HUES48 (cell line): ENCODE results near the gene EIF1AD.
"Not testable (repeated sequence)": the region's sequence is repeated elsewhere in the genome, so short reads cannot be mapped to it uniquely, and the experiment has no call there.

Experiments
- H3K27ac ChIP-seq: one replicate; pipeline ENCODE4 v1.7.0; 2013; ENCODE audit warnings: low read depth, low read length, inconsistent platforms
- H3K27me3 ChIP-seq: 2 replicates; pipeline ENCODE4 v1.6.1; 2013; ENCODE audit warnings: mild to moderate bottlenecking, low read length; ENCODE audit not compliant: control insufficient read depth, insufficient read depth
- H3K36me3 ChIP-seq: 2 replicates; pipeline ENCODE4 v1.6.1; 2013; ENCODE audit warnings: low read length; ENCODE audit not compliant: control insufficient read depth, insufficient read depth
- H3K4me1 ChIP-seq: 2 replicates; pipeline ENCODE4 v1.6.1; 2013; ENCODE audit warnings: mild to moderate bottlenecking, low read length; ENCODE audit not compliant: control insufficient read depth, insufficient read depth
- H3K4me3 ChIP-seq: 2 replicates; pipeline ENCODE4 v1.5.1; 2013; ENCODE audit warnings: mild to moderate bottlenecking, low read depth, low read length
- H3K9ac ChIP-seq: 2 replicates; pipeline ENCODE4 v1.6.1; 2013; ENCODE audit warnings: mild to moderate bottlenecking, low read depth, low read length, moderate library complexity
- H3K9me3 ChIP-seq: 2 replicates; pipeline ENCODE4 v1.6.1; 2013; ENCODE audit warnings: low read length; ENCODE audit not compliant: control insufficient read depth, insufficient read depth

Gene EIF1AD

DNA sequence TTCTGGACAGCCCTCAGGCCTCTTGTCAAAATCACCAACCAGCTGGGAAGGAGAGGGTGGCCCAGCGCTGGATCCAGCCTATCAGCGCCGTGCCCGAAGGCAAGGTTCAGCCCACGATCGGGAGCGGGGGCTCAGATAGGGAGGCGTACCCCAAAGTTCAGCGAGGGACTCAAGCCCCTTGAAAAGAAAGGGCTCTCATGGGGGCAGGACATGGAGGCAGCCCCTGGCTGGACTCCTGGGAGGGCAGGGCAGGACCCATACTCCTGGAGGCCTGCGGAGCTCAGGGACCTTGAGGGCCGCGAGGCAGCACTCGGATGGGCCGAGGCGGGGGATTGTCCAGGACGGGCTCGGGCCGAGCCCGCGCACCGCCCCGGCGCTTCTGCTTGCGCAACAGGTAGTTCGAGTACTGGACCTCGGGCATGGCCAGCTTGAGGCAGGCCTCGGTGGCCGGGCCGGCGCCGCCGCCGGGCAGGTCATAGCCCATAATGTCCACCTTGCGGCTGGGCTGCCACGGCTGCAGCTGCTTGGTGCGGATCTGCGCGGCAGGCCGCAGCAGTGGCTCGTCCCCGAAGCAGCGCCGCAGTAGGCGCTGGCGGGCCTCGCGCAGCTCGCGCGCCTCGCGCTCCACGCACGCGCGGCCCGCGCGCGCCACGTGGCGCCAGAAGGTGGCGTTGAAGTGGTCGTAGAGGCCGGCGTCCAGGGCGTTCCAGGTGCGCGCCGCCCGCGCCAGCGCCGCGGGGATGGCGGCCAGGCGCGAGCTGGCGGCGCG is 40.5 kb upstream of the EIF1AD start:
- Histone ChIP-seq H3K4me1 (0 out of 2 replicates have a peak, but pooled peaks cover 8% of the 10 kb centered on the region), H3K9me3 (peaks cover under 1% of the 10 kb centered on the region; the same call in 1 of the 2 replicates), H3K27ac (no peak overlapping the region), H3K36me3 (peaks cover 31% of the 10 kb centered on the region), H3K27me3 (no peaks in the 10 kb centered on the region), H3K9ac (no peak overlapping the region), H3K4me3 (no peak overlapping the region)

DNA sequence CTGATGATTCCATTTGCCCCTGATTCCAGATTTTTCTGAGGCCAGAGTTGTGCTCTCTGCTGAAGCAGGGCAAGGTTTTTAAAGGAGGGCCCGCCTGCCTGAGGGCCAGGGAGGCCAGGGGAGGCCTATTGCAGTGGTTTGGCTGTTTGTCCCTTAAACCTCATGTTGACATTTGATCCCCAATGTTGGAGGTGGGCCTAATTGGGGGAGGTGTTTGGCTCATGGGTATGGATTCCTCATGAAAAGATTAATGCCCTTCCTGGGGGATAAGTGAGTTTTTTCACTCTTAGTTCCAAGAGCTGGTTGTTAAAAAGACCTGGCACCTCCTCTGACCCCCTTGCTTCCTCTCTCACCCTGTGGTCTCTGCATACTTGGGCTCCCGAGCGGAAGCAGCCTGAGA is 37.8 kb upstream of the EIF1AD start:
- Histone ChIP-seq H3K9ac (no peak overlapping the region), H3K36me3 (peaks cover 28% of the 10 kb centered on the region), H3K4me3 (no peak overlapping the region), H3K27me3 (no peaks in the 10 kb centered on the region), H3K4me1 (0 out of 2 replicates have a peak, but pooled peaks cover under 1% of the 10 kb centered on the region), H3K27ac (no peak overlapping the region), H3K9me3 (peaks cover 5% of the 10 kb centered on the region; the same call in 1 of the 2 replicates)

DNA sequence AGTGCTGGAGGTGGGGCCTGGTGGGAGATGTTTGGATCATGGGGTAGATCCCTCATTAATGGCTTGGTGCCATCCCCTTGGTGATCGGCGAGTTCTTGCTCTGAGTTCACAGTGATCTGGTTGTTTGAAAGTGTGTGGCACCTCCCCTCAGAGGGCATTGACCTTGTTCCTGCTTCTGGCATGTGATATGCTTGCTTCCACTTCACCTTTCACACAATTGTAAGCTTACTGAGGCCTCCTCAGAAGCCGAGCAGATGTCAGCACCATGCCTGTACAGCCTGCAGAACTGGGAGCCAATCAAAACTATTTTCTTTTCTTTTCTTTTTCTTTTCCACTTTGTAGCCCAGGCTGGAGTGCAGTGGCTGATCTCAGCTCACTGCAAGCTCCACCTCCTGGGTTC is 35.4 kb upstream of the EIF1AD start:
- Histone ChIP-seq H3K27me3 (no peaks in the 10 kb centered on the region), H3K4me3 (no peak overlapping the region), H3K27ac (no peak overlapping the region), H3K36me3 (peaks cover 11% of the 10 kb centered on the region; the same call in 1 of the 2 replicates), H3K9ac (no peak overlapping the region), H3K9me3 (peaks cover 5% of the 10 kb centered on the region; the same call in 1 of the 2 replicates), H3K4me1 (no peaks in the 10 kb centered on the region)

DNA sequence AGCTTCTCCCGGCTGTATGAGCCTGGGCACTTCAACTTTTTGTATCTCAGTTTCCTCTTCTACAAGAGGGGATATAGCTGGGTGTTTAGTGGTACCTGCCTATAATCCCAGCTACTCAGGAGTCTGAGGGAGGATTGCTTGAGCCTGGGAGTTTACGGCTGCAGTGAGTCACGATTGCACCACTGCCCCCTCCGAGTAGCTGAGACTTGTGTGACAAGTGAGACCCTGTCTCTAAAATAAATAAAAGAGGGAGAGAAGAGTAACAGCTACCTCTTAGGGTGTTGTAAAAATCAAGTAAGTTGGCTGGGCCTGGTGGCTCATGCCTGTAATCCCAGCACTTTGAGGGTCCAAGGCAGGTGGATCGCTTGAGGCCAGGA is 34.4 kb upstream of the EIF1AD start:
- H3K4me3 ChIP-seq = no peak overlapping the region
- no peaks in the 10 kb centered on the region for H3K27me3 ChIP-seq
- H3K27ac ChIP-seq = no peak overlapping the region
- peaks cover 5% of the 10 kb centered on the region; the same call in 1 of the 2 replicates for H3K9me3 ChIP-seq
- no peaks in the 10 kb centered on the region for H3K4me1 ChIP-seq
- no peak overlapping the region for H3K9ac ChIP-seq
- peaks cover 2% of the 10 kb centered on the region; the same call in 1 of the 2 replicates for H3K36me3 ChIP-seq

DNA sequence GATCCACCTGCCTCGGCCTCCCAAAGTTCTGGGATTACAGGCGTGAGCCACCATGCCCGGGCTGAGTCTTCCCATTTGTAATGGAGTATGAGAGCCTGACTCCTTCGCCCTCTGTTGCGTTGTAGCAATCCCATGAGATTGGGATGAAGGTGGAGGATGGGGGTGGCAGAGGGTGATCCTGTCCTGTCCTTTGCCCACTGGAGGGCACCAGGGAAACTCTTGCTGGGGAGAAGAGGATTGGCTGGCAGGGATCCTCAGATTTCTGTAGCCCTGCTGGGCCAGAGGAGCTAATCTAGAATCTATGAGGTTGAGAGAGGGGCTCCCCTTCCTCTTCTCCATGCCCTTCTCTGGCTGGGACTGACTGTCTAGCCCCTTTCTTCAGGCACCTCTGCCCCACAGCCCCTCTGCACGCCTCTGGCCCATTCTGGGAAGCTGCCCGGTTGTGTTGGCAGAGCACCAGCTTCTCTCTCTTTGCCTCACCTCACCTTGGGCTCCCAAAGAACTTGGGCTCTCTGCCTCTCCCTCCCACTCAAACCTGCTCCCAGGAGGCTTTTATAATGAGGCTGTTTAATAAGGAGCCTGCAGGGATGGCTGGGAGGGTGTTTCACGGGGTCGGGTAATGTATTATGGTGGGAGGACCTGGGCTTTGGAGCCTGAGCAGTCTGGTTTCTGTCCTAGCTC is 33.8 kb upstream of the EIF1AD start:
- H3K4me3 ChIP-seq = no peak overlapping the region
- H3K4me1 ChIP-seq = no peaks in the 10 kb centered on the region
- no peaks in the 10 kb centered on the region for H3K27me3 ChIP-seq

DNA sequence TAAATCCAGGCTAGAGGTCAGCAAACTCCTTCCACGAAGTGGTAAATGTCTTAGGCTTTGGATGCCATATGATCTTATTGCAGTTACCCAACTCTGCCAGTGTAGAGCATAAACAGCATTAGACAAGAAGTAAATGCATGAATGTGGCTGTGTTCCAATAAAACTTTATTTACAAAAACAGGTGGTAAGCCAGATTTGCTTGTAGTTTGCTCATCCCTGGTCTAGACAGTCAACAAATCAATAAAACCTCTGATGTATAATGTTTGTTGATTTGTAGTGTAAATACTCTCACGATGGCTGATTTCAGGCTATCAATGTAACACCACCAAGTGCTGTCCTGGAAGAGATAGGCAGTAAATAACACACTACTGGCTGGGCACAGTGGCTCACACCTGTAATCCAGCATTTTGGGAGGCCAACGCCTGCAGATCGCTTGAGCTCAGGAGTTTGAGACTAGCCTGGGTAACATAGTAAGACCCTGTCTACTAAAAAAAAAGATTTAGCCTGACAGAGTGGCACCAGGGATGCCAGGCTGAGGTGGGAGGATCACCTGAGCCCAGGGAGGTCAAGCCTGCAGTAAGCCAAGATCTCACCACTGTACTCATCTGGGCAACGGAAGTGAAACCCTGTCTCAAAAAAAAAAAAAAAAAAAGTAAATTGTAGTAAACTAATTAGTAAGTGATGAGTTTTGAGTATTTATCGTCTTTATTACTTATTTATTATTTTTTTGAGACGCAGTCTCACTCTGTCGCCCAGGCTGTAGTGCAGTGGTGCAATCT is 31.2 kb upstream of the EIF1AD start:
- Histone ChIP-seq H3K36me3 (no peaks in the 10 kb centered on the region), H3K4me1 (no peaks in the 10 kb centered on the region), H3K27ac (no peak overlapping the region), H3K27me3 (no peaks in the 10 kb centered on the region), H3K9ac (no peak overlapping the region), H3K4me3 (no peak overlapping the region), H3K9me3 (peaks cover 5% of the 10 kb centered on the region; the same call in 1 of the 2 replicates)

More for the DNA sequence above, 33.8 kb upstream of the EIF1AD start:
- no peak overlapping the region for H3K9ac ChIP-seq
- H3K9me3 ChIP-seq = peaks cover 5% of the 10 kb centered on the region; the same call in 1 of the 2 replicates
- no peaks in the 10 kb centered on the region for H3K36me3 ChIP-seq
- H3K27ac ChIP-seq = no peak overlapping the region

DNA sequence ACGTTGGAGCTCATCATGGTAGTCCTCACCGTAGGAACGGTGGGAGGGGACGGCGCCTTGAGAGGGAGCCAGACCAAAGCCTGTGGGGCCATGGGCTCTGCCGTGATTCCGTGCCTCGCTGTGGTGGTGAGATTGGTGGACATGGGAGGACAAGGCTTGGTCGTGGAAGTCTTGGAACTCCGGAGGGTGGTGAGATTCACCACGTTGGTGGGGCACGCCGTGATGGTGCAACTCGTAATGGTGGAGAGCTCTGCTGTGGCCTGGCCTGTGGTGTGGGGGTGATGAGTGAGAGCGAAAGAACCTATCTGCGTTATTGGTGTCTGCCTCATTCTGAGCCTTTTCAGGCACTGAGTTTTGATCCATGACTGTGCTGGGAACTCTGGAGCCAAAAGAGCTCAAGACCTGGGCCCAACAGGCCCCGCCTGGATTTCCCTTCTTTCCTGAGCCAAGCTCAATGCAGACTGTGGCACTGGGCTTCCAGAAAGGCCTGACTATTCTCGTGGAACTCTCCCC is 24.1 kb upstream of the EIF1AD start, which contains the start of gene CATSPER1:
TSS of gene CATSPER1 (minus strand) at position 463 of the 513 bp plus-strand sequence. CDS start at position 363, 100 bp downstream.
- Histone ChIP-seq H3K4me3 (no peak within 1 kb of the TSS), H3K9me3 (no peaks in the 10 kb centered on the region), H3K27ac (no peak within 1 kb of the TSS), H3K36me3 (no peaks in the 10 kb centered on the region), H3K27me3 (peaks cover 17% of the 10 kb centered on the region; the same call in 1 of the 2 replicates), H3K4me1 (no peaks in the 10 kb centered on the region), H3K9ac (no peak within 1 kb of the TSS)

DNA sequence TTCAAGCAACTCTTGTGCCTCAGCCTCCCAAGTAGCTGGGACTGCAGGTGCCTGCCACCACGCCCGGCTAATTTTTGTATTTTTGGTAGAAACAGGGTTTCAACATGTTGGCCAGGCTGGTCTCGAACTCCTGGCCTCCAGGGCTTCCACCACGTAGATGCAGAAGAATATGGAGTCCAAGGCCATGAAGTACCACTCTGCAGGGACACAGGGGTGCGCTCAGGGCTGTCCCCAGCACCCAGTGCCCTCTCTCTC is 21.2 kb upstream of the EIF1AD start:
- H3K36me3 ChIP-seq, H3K9ac ChIP-seq, H3K9me3 ChIP-seq, H3K4me3 ChIP-seq, H3K27ac ChIP-seq, H3K4me1 ChIP-seq: not testable (repeated sequence)
- peaks cover 17% of the 10 kb centered on the region; the same call in 1 of the 2 replicates for H3K27me3 ChIP-seq

DNA sequence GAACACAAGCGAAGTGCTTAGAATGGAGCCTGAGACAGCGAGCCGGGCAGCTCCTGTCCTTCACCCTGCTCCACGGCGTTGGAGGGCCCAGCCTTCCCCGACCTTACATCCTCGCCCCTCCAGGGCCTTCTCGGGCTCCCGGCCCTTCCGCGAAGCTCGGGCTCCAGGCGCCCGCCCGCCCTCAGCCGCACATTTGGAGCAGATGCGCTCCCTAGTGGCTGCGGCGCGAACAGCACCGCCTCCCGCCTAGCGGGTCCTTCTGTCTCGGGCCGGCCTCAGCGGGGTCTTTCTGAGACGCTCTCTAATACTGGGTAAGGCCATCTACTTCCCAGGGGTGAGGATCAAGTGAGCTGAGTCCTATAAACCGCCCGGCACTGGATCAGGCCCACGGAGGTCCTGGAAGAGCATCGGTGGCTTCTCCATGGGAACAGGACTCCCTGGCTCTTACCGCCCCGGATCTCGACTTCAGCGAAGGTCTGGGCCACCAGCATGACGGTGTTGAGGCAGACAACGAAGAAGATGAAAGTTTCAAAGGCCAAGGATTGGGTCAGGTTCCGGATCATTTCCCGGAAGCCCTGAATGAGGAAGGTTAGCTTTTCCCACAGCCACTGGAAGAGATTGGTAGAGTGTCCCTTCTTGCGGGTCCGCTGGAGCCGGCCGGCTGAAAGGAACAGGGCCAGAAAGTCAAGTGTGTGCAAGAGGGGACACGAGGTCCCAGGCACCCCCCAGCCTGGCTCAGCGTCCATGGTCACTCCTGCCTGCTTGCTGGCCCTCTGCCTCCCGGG is 20.6 kb upstream of the EIF1AD start:
- Histone ChIP-seq H3K9me3 (no peaks in the 10 kb centered on the region), H3K4me1 (no peaks in the 10 kb centered on the region), H3K4me3 (no peak overlapping the region), H3K27me3 (peaks cover 17% of the 10 kb centered on the region; the same call in 1 of the 2 replicates), H3K27ac (no peak overlapping the region), H3K36me3 (no peaks in the 10 kb centered on the region), H3K9ac (no peak overlapping the region)

DNA sequence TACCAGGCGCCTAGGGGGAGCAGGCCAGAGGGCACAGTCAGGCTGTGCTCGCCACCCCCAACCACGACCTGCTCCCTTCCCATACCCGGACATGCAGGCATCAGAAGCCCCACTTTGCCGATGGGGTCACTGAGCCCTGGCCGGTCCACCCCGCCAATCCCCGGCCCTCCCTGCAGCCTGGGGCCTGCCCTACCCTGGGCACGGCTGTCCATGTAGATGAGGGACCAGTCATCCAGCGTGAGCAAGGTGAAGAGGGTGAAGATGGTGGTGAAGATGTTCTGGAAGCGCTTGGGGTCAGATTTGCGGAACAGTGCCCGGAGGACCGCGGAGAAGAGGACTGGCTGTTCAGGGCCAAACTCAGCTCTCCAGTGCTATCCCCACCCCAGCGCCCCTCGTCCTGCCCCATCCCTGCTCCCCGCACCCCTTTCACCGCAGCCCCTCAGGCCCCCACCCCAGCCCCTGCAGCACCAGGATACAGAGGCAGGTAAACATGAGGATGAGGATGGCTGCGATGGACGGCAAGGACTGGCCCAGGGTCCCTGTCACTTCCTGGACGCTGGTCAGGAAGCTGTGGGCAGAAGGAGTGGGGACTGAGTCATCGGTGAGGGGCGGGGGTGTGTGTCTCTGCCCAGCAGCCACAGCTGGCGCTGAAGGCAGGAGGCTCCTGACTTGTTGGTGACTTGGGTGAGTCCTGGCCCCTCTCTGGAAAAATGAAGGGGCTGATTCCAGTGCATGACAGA is 18.8 kb upstream of the EIF1AD start:
- Histone ChIP-seq H3K4me1 (no peaks in the 10 kb centered on the region), H3K27ac (no peak overlapping the region), H3K27me3 (peaks cover 17% of the 10 kb centered on the region; the same call in 1 of the 2 replicates), H3K4me3 (no peak overlapping the region), H3K9me3 (no peaks in the 10 kb centered on the region), H3K9ac (no peak overlapping the region), H3K36me3 (no peaks in the 10 kb centered on the region)
